HUES64 (cell line): ENCODE results near the gene LPAR1.

Source experiments
- H3K27ac ChIP-seq: 2 replicates; pipeline ENCODE4 v1.7.0; 2013; ENCODE audit warnings: low read depth, low read length, inconsistent platforms
- H3K27me3 ChIP-seq: 2 replicates; pipeline ENCODE4 v1.6.1; 2013; ENCODE audit warnings: mild to moderate bottlenecking, low read length; ENCODE audit not compliant: insufficient read depth
- H3K36me3 ChIP-seq: 2 replicates; pipeline ENCODE4 v1.6.1; 2013; ENCODE audit warnings: mild to moderate bottlenecking, low read length; ENCODE audit not compliant: insufficient read depth
- H3K4me1 ChIP-seq: 2 replicates; pipeline ENCODE4 v1.6.1; 2013; ENCODE audit warnings: mild to moderate bottlenecking, low read length, moderate library complexity; ENCODE audit not compliant: insufficient read depth
- H3K4me3 ChIP-seq: 2 replicates; pipeline ENCODE4 v1.5.1; 2013; ENCODE audit warnings: mild to moderate bottlenecking, low read length, moderate library complexity
- H3K9ac ChIP-seq: 2 replicates; pipeline ENCODE4 v1.6.1; 2013; ENCODE audit warnings: mild to moderate bottlenecking, low read depth, low read length
- H3K9me3 ChIP-seq: 2 replicates; pipeline ENCODE4 v1.6.1; 2013; ENCODE audit warnings: low read depth, low read length; ENCODE audit not compliant: insufficient read depth
- WGBS: fragments of 150-250, 120-280 bp; methylation state at CpG from one replicate; pipeline ENCODE4 v1.1.7; 2013; ENCODE audit warnings: missing lambda C conversion rate; 5-methylcytosine and 5-hydroxymethylcytosine counted together

LPAR1 gene

GRCh38 chr9:110978516-110978915 is 59.8 kb downstream of the LPAR1 start:
- H3K9ac ChIP-seq: no peak overlapping the region
- H3K4me3 ChIP-seq: no peak overlapping the region
- no peak overlapping the region for H3K27ac ChIP-seq
- H3K4me1 ChIP-seq: no peaks in the 10 kb centered on the region
- H3K9me3 ChIP-seq: no peaks in the 10 kb centered on the region
- no peaks in the 10 kb centered on the region for H3K27me3 ChIP-seq
- WGBS: 90% methylated on average over 3 of the region's 3 CpGs
- no peaks in the 10 kb centered on the region for H3K36me3 ChIP-seq

DNA sequence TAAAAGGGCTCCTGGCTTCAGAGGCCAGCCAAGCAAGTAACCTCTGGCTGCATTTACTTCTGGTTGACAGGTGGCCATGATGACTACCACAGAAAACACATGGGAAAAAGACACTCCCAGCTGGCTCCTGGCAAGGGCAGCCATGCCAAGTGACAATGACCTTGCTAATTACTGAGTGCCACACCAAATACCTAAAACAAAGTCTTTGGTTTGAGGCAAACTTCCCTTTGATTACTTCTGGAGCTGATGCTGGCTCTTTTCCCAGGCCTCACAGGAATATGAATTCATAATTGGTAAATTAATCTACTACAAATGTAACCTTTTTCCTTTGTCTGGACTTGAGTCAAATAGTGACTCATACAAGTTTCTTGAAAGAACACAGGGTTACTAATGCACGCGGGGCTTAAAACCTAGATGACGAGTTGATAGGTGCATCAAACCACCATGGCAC is 61.0 kb downstream of the LPAR1 start:
- 93% methylated on average over 3 of the region's 3 CpGs for WGBS
- Histone ChIP-seq H3K4me3 (no peak overlapping the region), H3K27me3 (no peaks in the 10 kb centered on the region), H3K9ac (no peak overlapping the region), H3K4me1 (no peaks in the 10 kb centered on the region; the same call in 1 of the 2 replicates), H3K36me3 (no peaks in the 10 kb centered on the region), H3K9me3 (no peaks in the 10 kb centered on the region), H3K27ac (no peak overlapping the region)

DNA sequence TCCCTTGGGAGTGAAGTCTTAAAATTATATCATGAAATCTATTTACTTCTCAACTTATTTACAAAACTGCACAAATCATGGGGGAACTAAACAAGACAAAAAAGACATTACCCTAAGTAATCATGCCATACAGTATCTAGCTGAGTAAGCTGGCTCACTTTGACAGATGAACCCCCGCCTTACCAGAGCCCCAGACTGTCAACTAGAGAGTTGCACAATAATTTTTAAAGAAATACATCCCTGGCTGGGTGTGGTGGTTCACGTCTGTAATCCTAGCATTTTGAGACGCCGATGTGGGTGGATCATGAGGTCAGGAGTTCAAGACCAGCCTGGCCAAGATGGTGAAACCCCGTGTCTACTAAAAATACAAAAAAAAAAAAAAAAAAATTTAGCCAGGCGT is 62.3 kb downstream of the LPAR1 start:
- H3K27me3 ChIP-seq: no peaks in the 10 kb centered on the region

GRCh38 chr9:110975278-110975677 is 63.0 kb downstream of the LPAR1 start:
- no peak overlapping the region for H3K9ac ChIP-seq
- no peaks in the 10 kb centered on the region for H3K27me3 ChIP-seq
- no peaks in the 10 kb centered on the region; the same call in 1 of the 2 replicates for H3K4me1 ChIP-seq
- no peaks in the 10 kb centered on the region for H3K9me3 ChIP-seq
- 91% methylated on average over 2 of the region's 2 CpGs for WGBS
- H3K36me3 ChIP-seq: no peaks in the 10 kb centered on the region
- H3K4me3 ChIP-seq: no peak overlapping the region
- no peak overlapping the region for H3K27ac ChIP-seq

More for the DNA sequence above, 62.3 kb downstream of the LPAR1 start:
- H3K36me3 ChIP-seq: no peaks in the 10 kb centered on the region
- H3K27ac ChIP-seq: no peak overlapping the region
- no peak overlapping the region for H3K9ac ChIP-seq
- no peaks in the 10 kb centered on the region for H3K9me3 ChIP-seq
- WGBS: 100% methylated on average over 5 of the region's 6 CpGs
- no peak overlapping the region for H3K4me3 ChIP-seq
- no peaks in the 10 kb centered on the region; the same call in 1 of the 2 replicates for H3K4me1 ChIP-seq

DNA sequence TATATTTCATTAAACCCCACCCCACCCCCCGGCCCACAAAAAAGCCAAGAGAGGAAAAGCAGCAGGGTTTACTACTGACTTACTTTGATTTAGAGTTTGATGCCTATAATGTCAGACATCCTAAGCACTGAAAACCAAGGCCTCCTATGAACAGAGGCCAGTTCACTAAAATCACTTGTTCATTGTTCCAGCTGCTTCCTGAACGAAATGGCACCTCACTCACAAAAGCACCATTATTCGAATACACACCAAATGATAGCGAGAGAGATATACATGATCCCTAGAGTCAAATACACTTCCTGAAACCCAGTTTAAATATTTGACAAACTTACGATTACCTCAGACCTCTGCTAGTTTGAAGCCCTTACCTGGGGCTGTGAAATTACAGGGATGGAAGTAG is 66.6 kb downstream of the LPAR1 start:
- Histone ChIP-seq H3K27ac (no peak overlapping the region), H3K36me3 (no peaks in the 10 kb centered on the region), H3K9ac (no peak overlapping the region), H3K4me3 (no peak overlapping the region), H3K4me1 (peaks cover 3% of the 10 kb centered on the region; the same call in 1 of the 2 replicates), H3K9me3 (no peaks in the 10 kb centered on the region), H3K27me3 (no peaks in the 10 kb centered on the region)
- WGBS: 95% methylated on average over 5 of the region's 5 CpGs

DNA sequence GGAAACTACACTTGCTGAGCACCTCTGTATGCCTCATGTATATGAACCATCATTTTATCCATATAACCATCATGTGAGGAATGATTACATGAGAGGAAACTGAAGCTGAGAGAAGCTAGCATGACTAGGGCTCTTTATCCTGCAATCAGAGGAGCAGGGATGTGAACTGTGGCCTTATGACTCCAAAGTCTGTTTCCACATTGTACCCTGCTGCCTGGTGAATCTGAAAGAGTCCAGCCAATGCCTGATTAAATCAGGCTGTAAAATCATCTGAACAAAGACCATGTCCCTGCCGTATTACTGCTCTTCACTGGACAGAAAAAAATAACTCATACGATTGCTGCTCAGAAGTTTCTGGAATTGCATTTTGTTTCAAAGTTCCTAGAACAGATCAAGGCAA is 67.0 kb downstream of the LPAR1 start:
- Histone ChIP-seq H3K4me1 (peaks cover 3% of the 10 kb centered on the region; the same call in 1 of the 2 replicates), H3K27me3 (no peaks in the 10 kb centered on the region), H3K4me3 (no peak overlapping the region), H3K36me3 (no peaks in the 10 kb centered on the region), H3K9ac (no peak overlapping the region), H3K27ac (no peak overlapping the region), H3K9me3 (no peaks in the 10 kb centered on the region)
- WGBS: 99% methylated on average over 2 of the region's 2 CpGs

DNA sequence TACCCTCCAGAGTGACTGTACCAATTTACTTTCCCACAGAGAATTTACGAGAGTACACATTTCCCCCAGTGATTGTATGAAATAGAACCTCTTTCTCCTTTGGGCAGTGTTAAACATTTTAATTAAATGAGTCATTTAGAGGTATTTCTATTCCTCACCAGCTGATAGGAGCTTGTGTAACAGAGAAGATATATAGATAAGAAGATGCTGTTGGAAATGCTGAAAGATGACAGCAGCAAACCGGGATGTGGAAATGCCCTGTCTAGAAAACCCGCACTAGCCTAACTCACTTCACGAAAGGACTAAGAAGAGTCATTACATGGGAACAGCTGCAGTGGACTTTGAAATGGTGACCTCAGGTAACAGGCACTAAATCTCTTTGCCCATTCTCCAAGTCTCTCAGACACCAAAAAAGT is 68.3 kb downstream of the LPAR1 start:
- Histone ChIP-seq H3K36me3 (no peaks in the 10 kb centered on the region), H3K27ac (no peak overlapping the region), H3K9ac (no peak overlapping the region), H3K4me1 (peaks cover 3% of the 10 kb centered on the region; the same call in 1 of the 2 replicates), H3K4me3 (no peak overlapping the region), H3K9me3 (no peaks in the 10 kb centered on the region), H3K27me3 (no peaks in the 10 kb centered on the region)
- WGBS: 99% methylated on average over 4 of the region's 4 CpGs

DNA sequence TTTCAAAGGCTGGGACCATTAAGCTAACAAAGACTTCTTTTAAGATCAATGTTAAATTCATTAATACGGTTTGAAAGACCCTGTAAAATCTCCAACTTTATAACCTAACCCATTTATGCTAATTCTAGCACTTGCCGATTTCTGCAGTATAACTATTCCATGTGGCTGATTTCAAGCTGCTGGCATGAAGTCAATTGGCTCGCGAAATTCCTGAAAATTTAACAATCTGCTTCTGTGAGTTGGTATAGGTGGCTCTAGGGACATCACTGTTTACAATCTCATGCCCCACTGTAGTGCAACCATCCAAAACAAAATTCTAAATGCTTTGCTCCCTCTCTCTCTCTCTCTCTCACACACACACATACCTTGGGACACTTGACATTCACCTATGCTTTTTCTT is 70.2 kb downstream of the LPAR1 start:
- H3K36me3 ChIP-seq: no peaks in the 10 kb centered on the region
- no peak overlapping the region for H3K9ac ChIP-seq
- no peaks in the 10 kb centered on the region for H3K27me3 ChIP-seq
- no peak overlapping the region for H3K27ac ChIP-seq
- 93% methylated on average over 4 of the region's 4 CpGs for WGBS
- peaks cover 3% of the 10 kb centered on the region; the same call in 1 of the 2 replicates for H3K4me1 ChIP-seq
- H3K4me3 ChIP-seq: no peak overlapping the region
- H3K9me3 ChIP-seq: no peaks in the 10 kb centered on the region

DNA sequence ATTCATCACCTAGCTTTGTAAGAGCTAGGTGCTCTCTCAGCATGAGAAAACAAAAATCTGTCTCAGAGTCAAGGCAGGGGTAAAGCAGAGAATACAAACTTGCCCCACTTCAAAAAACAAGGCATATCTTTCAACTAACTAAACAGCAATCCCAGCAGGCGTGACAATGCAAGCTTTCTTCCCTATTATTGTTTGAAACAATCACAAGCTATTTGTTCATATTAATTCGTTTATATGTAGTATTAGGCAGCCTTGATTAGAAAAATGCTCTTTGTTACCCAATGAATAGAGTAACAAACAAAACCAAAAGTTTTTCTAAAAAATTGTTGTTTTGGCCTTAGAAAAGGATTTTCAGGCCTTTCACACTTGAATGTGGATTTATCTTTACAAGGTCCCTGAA is 71.1 kb downstream of the LPAR1 start:
- Histone ChIP-seq H3K4me1 (peaks cover 3% of the 10 kb centered on the region; the same call in 1 of the 2 replicates), H3K9ac (no peak overlapping the region), H3K4me3 (no peak overlapping the region), H3K27ac (no peak overlapping the region), H3K9me3 (no peaks in the 10 kb centered on the region), H3K27me3 (no peaks in the 10 kb centered on the region), H3K36me3 (no peaks in the 10 kb centered on the region)
- WGBS: 79% methylated on average over 1 of the region's 2 CpGs

GRCh38 chr9:110960288-110960687 is 78.0 kb downstream of the LPAR1 start:
- Histone ChIP-seq H3K4me1 (no peaks in the 10 kb centered on the region), H3K9ac (no peak overlapping the region), H3K4me3 (no peak overlapping the region), H3K27me3 (no peaks in the 10 kb centered on the region), H3K9me3 (peaks cover 10% of the 10 kb centered on the region; the same call in 1 of the 2 replicates), H3K27ac (no peak overlapping the region), H3K36me3 (no peaks in the 10 kb centered on the region)
- 100% methylated on average over 1 of the region's 2 CpGs for WGBS

GRCh38 chr9:110958847-110959246 is 79.4 kb downstream of the LPAR1 start:
- Histone ChIP-seq H3K9me3 (peaks cover 10% of the 10 kb centered on the region; the same call in 1 of the 2 replicates), H3K27me3 (no peaks in the 10 kb centered on the region), H3K36me3 (no peaks in the 10 kb centered on the region), H3K9ac (no peak overlapping the region), H3K4me1 (no peaks in the 10 kb centered on the region), H3K4me3 (no peak overlapping the region), H3K27ac (no peak overlapping the region)
- WGBS: 100% methylated on average over 1 of the region's 1 CpG

GRCh38 chr9:110954822-110955291 is 83.4 kb downstream of the LPAR1 start:
- Histone ChIP-seq H3K9me3 (peaks cover 10% of the 10 kb centered on the region; the same call in 1 of the 2 replicates), H3K9ac (no peak overlapping the region), H3K27me3 (no peaks in the 10 kb centered on the region), H3K36me3 (no peaks in the 10 kb centered on the region), H3K4me1 (no peaks in the 10 kb centered on the region; the same call in 1 of the 2 replicates), H3K27ac (no peak overlapping the region), H3K4me3 (no peak overlapping the region)
- 92% methylated on average over 1 of the region's 1 CpG for WGBS
